ENCODE measurements around the gene IFNGR2.

- TF ChIP-seq POLR2A (IDR thresholded peaks at IDR 0.05) (no peak), CTCF (IDR thresholded peaks at IDR 0.05) (no peak), POLR2AphosphoS5 (IDR thresholded peaks at IDR 0.05) (no peak)
Observed at GRCh38 chr21:33372582-33372981, 30.6 kb upstream of the IFNGR2 start.
